Naive thymus-derived CD8-positive, alpha-beta T cell (primary cell): ENCODE results near the gene GAD2. TPM values are rescaled to one million over a fixed set of nuclear protein-coding genes. Genes with fewer than 3 reads are reported as not detected.

ENCODE experiments used
- ATAC-seq, 2 donors: fragments of 150-1000 bp; cut with Tn5 transposase in 1 of 2; sonication (Bioruptor Pico), chemical (Tn5 transposase) in 1 of 2; 1 replicate in 1 of 2; 2 replicates in 1 of 2; pipeline ENCODE4 v1.10.0; 2021; ENCODE audit warnings: mild to moderate bottlenecking in 2 of 2, moderate library complexity in 2 of 2
- POLR2A ChIA-PET: fragments of 350-600 bp; sonication (Branson Sonifier 250); formaldehyde crosslinking; loops from one replicate; lab custom pipeline; 2021; ENCODE audit warnings: antibody characterized with exemption; lab: Charles Lee
- DNase-seq, 10 donors: peaks; one replicate each; pipeline versions ENCODE4 v3.0.0 to v3.0.0-alpha.2; 2020 to 2022
- H3K27ac Mint-ChIP-seq, 10 donors: one replicate each; pipeline ENCODE4 v1.8.0; 2020 to 2022; ENCODE audit warnings: mild to moderate bottlenecking in 10 of 10, mixed read lengths in 10 of 10, moderate library complexity in 4 of 10, inconsistent platforms in 1 of 10
- H3K27me3 Mint-ChIP-seq, 5 donors: one replicate each; pipeline ENCODE4 v1.8.0; 2021 to 2022; ENCODE audit warnings: mixed read lengths in 5 of 5
- H3K36me3 Mint-ChIP-seq, 3 donors: one replicate each; pipeline ENCODE4 v1.8.0; 2020 to 2022; ENCODE audit warnings: mixed read lengths in 3 of 3, mild to moderate bottlenecking in 2 of 3, inconsistent platforms in 1 of 3
- H3K4me1 Mint-ChIP-seq, 4 donors: one replicate each; pipeline ENCODE4 v1.8.0; 2021 to 2022; ENCODE audit warnings: mixed read lengths in 4 of 4
- H3K4me3 Mint-ChIP-seq, 10 donors: one replicate each; pipeline ENCODE4 v1.8.0; 2020 to 2022; ENCODE audit warnings: mild to moderate bottlenecking in 10 of 10, mixed read lengths in 10 of 10, moderate library complexity in 6 of 10, inconsistent platforms in 1 of 10
- H3K9me3 Mint-ChIP-seq, 9 donors: one replicate each; pipeline ENCODE4 v1.8.0; 2020 to 2022; ENCODE audit warnings: mixed read lengths in 9 of 9, mild to moderate bottlenecking in 3 of 9, inconsistent platforms in 1 of 9, moderate library complexity in 1 of 9
- polyA plus RNA-seq, 3 donors: library from polyadenylated mRNA; unstranded; fragments of 300-500 nt; fragmentation: Illumina TruSeq; gene quantifications; one replicate each; pipeline ENCODE4 v1.2.3, GENCODE V29; 2021
- total RNA-seq, 8 experiments: library from RNA in 2 of 8; stranded (reverse) in 2 of 8; gene quantifications; one replicate each; pipeline ENCODE4 v1.2.3 and lab custom pipeline; 2021 to 2026

GAD2 gene
- total and polyA plus RNA-seq, 5 experiments from 2014 or later = not detected

DNA sequence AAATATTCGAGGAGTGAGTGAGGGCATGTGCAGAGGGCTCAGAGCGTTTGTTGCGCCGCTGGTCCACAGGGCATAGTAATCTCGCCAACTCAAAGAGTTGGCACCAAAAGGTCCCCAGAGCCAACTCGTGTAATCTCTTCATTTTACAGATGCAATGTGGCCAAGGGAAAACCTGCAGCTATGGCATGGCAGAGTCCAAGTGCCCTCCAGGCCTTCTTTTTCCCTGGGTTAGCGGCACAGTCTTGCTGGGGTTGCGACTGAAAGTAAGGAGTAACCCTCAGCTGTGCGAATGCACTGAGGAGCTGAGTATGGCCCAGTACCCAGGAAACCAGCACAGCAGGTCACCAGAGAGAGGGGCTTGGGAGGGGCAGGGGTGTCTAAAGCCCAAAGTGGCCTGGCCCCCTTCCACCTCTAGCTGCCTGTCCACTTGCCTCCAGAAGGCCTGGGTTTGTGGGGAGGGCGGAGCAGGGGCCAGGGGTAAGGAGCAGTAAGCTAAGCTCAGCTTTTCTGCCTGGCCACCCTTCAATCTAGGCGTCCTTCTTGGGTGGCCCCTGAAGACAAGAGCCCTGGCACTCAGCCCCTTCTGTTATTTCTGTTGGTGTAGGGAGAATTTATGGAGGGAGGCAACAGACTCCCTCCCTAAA, 3.3 kb upstream of the GAD2 start:
- no peaks in the 10 kb centered on the region for H3K9me3 Mint-ChIP-seq
- ATAC-seq (no peak), DNase-seq (no peak)
- H3K27me3 Mint-ChIP-seq = peaks cover 3 to 61% (median 43%) of the 10 kb centered on the region in 5 donors
- H3K4me3 Mint-ChIP-seq = no peak overlapping the region
- H3K36me3 Mint-ChIP-seq = peaks cover 0 to 2% (median under 1%) of the 10 kb centered on the region in 3 donors
- H3K4me1 Mint-ChIP-seq = peaks cover 9 to 50% (median 32%) of the 10 kb centered on the region in 4 donors
- no peak overlapping the region for H3K27ac Mint-ChIP-seq
- POLR2A ChIA-PET = no interaction called here

DNA sequence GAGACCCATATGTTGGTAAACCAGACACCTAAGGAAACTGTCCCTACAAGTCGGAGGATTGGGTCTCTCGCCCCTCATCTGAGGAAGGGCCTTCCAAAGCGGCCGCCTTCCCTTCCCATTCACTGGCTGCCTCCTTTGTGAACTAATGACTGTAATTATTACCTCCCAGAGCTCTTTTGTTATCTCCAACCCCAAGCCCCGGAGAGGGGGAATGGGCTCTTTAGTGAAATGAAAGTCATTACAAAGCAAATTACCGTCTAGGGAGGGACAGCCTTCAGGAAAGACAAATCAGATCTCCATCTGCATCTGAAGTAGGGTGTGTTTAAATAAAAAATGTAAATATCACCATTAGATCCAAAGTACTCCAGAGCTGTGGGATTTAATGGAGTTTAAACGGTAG, 2.6 kb upstream of the GAD2 start:
- Mint-ChIP-seq H3K36me3 (peaks cover 0 to 8% (median 2%) of the 10 kb centered on the region in 3 donors), H3K27me3 (peaks cover 10 to 68% (median 48%) of the 10 kb centered on the region in 5 donors), H3K9me3 (no peaks in the 10 kb centered on the region), H3K4me3 (peak overlapping the region in 2 of 10 donors; percentile 37 to 86), H3K27ac (no peak overlapping the region), H3K4me1 (peaks cover 11 to 55% (median 37%) of the 10 kb centered on the region in 4 donors)
- ATAC-seq (no peak), DNase-seq (no peak)
- POLR2A ChIA-PET = no interaction called here

DNA sequence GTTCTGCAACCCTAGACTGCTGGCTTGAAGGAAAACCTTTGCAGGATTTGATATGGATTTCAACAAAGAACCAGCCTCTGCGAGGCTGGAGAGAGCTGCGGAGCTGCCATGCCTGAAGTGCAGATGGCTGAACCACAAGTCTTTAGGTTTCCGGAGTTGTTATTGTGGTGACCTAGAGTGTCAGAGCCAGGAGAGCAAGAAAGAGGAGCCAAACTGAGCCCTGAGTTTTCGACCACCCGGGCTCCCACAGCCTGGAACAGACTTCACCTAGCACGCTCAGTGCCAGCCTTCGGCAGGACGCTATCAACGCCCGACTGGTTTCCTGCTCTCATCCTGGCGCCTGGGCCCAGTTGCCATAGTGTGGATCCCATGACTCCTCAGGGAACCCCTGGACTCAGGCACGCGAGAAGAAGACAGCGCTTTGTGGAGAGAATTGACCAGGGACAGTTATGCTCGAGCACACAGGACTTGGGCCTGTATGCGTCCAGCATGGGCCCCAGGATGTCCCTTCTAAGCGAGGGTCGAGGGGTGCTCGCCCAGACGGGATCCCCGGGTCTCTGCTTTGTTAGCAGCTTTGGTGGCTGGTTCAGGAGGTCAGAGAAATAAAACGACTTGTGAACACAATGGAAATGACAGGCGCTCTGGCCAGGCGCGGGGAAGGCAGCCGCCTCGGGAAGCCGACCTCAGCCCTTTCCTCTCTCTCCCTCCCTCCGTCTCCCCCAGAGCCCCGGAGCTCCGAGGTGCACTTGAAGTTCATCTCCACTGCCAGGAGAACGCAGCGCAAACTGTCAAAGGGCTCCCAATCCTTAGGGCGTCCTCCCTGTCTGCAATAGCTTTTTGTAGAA, 1.8 kb upstream of the GAD2 start:
- H3K27ac Mint-ChIP-seq = no peak overlapping the region
- peaks cover 11 to 55% (median 37%) of the 10 kb centered on the region in 4 donors for H3K4me1 Mint-ChIP-seq
- peak overlapping the region; percentile 65 to 86 (median 80) for H3K4me3 Mint-ChIP-seq
- no peak for DNase-seq
- peaks cover 0 to 2% (median 0%) of the 10 kb centered on the region in 9 donors for H3K9me3 Mint-ChIP-seq
- H3K36me3 Mint-ChIP-seq = peaks cover 0 to 8% (median 2%) of the 10 kb centered on the region in 3 donors
- no peak for ATAC-seq
- peaks cover 18 to 74% (median 54%) of the 10 kb centered on the region in 5 donors for H3K27me3 Mint-ChIP-seq
- POLR2A ChIA-PET = no interaction called here

DNA sequence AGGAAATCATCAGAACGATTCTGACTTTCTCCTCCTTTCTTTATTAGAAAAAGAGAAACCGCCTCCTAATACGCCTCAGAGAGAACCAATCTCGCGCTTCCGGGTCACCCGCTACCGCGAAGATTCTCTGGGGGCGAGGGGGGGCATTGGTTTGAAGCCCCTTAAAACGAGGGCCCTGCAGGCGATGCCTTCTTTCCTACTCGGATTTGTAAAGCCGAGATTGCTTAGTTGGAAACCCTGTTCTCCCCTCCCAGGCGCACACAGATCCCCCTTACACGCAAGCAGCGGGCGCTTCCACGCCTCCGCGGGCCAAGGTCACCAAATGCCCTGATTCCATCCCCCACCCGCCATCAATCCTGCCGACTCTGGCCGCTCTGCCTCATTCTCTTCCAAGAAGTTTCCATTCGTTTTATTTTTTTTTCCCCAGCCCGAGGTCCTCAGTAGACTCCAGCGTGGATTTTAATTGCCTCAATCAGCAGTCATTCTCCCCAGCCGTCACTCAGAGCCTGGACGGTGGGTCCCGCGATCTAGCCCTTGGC, 1.1 kb upstream of the GAD2 start:
- Mint-ChIP-seq H3K9me3 (peaks cover 0 to 2% (median 0%) of the 10 kb centered on the region in 9 donors), H3K27ac (no peak overlapping the region), H3K27me3 (peaks cover 25 to 80% (median 57%) of the 10 kb centered on the region in 5 donors), H3K36me3 (peaks cover 0 to 8% (median 2%) of the 10 kb centered on the region in 3 donors), H3K4me3 (peak overlapping the region; percentile 65 to 86 (median 80)), H3K4me1 (peaks cover 11 to 55% (median 37%) of the 10 kb centered on the region in 4 donors)
- ATAC-seq (no peak), DNase-seq (no peak)
- POLR2A ChIA-PET = no interaction called here

DNA sequence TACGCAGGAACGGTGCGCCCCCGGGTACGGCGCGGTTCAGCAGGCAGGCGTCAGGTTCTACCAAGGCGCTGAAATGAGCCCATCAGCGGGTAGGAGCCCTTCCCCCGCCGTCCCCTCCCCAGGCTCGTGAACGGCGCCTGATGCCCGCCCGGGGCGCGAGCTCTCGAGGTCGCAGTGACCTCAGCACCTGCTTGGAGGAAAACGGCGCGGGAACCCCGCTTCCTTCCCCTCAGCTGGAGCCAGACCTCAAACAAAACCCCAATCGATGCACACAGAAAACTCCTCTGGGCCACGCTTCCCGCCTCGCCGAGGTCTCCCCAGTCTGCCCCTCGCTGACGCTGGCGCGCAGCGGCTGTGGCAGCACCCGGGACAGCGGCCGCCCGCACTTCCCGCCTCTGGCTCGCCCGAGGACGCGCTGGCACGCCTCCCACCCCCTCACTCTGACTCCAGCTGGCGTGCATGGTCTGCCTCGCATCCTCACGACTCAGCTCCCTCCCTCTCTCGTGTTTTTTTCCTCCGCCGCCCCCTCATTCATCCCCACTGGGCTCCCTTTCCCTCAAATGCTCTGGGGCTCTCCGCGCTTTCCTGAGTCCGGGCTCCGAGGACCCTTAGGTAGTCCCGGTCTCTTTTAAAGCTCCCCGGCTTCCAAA, 514 bp upstream of the GAD2 start:
- H3K4me1 Mint-ChIP-seq = peaks cover 11 to 55% (median 37%) of the 10 kb centered on the region in 4 donors
- H3K27ac Mint-ChIP-seq = peak overlapping the region in 1 of 10 donors; percentile 59
- DNase-seq (peak in 2 of 10 donors; percentile 23 to 24), ATAC-seq (peak; percentile 41 to 71)
- peaks cover 31 to 84% (median 58%) of the 10 kb centered on the region in 5 donors for H3K27me3 Mint-ChIP-seq
- POLR2A ChIA-PET = no interaction called here
- H3K4me3 Mint-ChIP-seq = peak overlapping the region; percentile 52 to 86 (median 80)
- H3K9me3 Mint-ChIP-seq = peaks cover 0 to 2% (median 0%) of the 10 kb centered on the region in 9 donors
- peaks cover 0 to 8% (median 2%) of the 10 kb centered on the region in 3 donors for H3K36me3 Mint-ChIP-seq

DNA sequence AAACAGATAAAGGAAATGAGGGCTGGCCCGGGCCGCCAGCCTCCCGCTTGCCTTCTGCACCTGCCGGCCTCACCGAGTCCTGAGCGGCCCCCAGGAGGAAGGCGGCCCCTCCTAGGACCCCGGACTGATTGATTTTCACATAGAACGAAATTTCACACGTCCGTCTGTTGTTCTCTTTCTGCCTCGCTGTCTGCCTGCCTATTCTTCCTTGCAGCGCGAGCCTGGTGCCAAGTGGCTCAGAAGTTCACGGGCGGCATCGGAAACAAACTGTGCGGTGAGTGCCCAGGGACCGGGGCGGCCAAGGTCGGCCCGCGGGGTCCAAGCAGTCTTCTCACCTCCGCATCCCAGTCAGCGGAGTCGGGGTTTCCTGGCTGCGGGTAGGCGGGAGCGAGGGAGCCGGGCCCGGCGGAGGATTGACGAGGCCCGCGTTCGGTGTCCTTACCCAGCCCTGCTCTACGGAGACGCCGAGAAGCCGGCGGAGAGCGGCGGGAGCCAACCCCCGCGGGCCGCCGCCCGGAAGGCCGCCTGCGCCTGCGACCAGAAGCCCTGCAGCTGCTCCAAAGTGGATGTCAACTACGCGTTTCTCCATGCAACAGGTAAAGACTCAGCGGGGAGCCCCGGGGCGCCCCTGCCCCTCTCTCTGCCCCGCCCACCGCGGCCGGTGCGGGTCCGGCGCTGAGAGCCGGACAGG, 967 bp downstream of the GAD2 start:
- Mint-ChIP-seq H3K27ac (no peak overlapping the region), H3K36me3 (peaks cover 0 to 8% (median 2%) of the 10 kb centered on the region in 3 donors)

DNA sequence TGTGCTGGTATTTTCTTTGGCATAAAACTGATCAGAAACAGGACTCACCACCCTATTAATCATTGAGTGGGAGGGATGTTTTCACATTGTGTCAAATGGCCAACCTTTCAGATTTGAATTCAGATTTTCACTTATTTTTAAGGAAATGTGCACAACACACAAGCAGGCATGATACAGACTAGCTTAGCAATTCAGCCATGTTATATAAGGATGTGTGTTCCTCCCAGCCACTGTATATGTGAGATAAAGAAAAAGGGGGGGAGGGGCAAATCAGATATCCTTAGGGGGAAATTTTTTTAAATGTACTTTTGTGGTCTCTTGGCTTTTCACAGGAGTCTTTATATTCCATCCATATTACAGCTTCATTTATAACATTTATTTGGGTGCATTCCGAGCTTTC, 3.1 kb downstream of the GAD2 start:
- peaks cover 11 to 38% (median 30%) of the 10 kb centered on the region in 4 donors for H3K4me1 Mint-ChIP-seq
- POLR2A ChIA-PET = no interaction called here
- H3K36me3 Mint-ChIP-seq = peaks cover 0 to 8% (median 2%) of the 10 kb centered on the region in 3 donors
- no peak overlapping the region for H3K27ac Mint-ChIP-seq
- no peak for ATAC-seq
- H3K27me3 Mint-ChIP-seq = peaks cover 51 to 82% (median 67%) of the 10 kb centered on the region in 5 donors
- H3K9me3 Mint-ChIP-seq = peaks cover 0 to 4% (median 0%) of the 10 kb centered on the region in 9 donors
- no peak for DNase-seq
- no peak overlapping the region for H3K4me3 Mint-ChIP-seq

More for the DNA sequence above, 967 bp downstream of the GAD2 start:
- H3K27me3 Mint-ChIP-seq = peaks cover 46 to 87% (median 69%) of the 10 kb centered on the region in 5 donors
- H3K9me3 Mint-ChIP-seq = peaks cover 0 to 4% (median 0%) of the 10 kb centered on the region in 9 donors
- POLR2A ChIA-PET = no interaction called here
- ATAC-seq (no peak), DNase-seq (no peak)
- H3K4me3 Mint-ChIP-seq = peak overlapping the region in 9 of 10 donors; percentile 24 to 82 (median 58)
- H3K4me1 Mint-ChIP-seq = peaks cover 11 to 46% (median 35%) of the 10 kb centered on the region in 4 donors

DNA sequence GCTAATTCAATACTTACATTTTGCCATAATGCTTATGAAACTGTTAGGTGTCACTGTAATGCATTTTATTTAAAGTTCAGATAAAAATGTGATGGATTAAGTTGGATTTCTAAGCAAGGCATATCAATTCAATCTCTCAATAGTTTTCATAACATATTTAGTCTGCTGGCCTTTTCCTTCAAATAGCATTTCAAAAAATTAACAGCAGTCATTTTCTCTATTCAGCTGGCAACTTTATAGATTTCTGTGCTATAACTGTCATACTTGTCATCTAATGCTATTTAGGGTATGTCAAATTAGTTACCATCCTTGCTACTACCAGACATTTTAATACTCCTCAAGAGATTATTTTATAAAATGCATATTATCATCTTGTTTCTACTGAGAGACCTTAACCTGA, 4.3 kb downstream of the GAD2 start:
- DNase-seq (no peak), ATAC-seq (no peak)
- POLR2A ChIA-PET = no interaction called here
- H3K4me3 Mint-ChIP-seq = no peak overlapping the region
- H3K27me3 Mint-ChIP-seq = peaks cover 47 to 79% (median 74%) of the 10 kb centered on the region in 5 donors
- peaks cover 0 to 8% (median 0%) of the 10 kb centered on the region in 3 donors for H3K36me3 Mint-ChIP-seq
- no peak overlapping the region for H3K27ac Mint-ChIP-seq
- H3K4me1 Mint-ChIP-seq = peaks cover 6 to 26% (median 20%) of the 10 kb centered on the region in 4 donors
- H3K9me3 Mint-ChIP-seq = peaks cover 0 to 4% (median 0%) of the 10 kb centered on the region in 9 donors

DNA sequence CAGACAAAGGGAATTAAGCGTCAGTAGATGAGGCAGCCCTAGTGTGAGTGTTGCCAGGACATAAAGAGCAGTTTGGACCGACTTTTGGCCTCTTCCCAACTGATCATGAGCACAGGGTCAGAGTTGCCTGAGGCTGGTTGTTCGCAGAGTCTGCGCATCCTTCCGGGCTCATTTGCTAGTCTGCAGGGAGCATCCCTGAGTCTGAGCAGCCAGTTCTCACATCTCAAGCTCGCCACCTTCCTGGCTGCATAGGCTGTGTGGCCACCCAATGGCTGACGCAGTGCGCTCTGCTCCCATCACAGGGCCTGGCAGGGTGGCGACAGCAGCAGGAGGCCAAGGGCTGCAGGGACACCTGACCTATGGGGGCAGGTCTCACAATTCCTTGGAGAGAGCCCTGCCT, 5.0 kb downstream of the GAD2 start:
- no peak overlapping the region for H3K4me3 Mint-ChIP-seq
- H3K36me3 Mint-ChIP-seq = peaks cover 0 to 8% (median 0%) of the 10 kb centered on the region in 3 donors
- DNase-seq = no peak
- peaks cover 0 to 4% (median 0%) of the 10 kb centered on the region in 9 donors for H3K9me3 Mint-ChIP-seq
- H3K27me3 Mint-ChIP-seq = peaks cover 49 to 78% (median 72%) of the 10 kb centered on the region in 5 donors
- no peak for ATAC-seq
- H3K27ac Mint-ChIP-seq = no peak overlapping the region
- peaks cover 4 to 19% (median 16%) of the 10 kb centered on the region in 4 donors for H3K4me1 Mint-ChIP-seq
- POLR2A ChIA-PET = no interaction called here

DNA sequence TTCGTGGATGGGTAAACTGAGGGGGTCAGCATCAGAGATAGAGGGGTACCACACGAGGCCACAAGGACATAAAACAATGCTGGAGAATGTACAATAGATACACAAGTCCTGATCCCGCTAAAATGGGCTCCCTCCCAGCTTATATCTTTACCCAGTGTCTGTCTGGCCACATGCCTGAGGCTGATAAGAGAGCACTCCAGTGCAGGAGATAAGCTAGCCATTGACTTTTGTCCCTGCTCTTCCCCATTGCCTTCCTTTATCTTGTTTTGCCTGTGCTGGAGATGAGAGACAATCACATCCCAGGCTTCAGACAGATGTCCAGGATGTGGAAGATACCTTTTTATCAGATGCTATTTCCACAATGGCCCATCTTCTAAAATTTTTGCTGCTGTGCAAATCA, 6.0 kb downstream of the GAD2 start:
- Mint-ChIP-seq H3K4me3 (no peak overlapping the region), H3K27ac (no peak overlapping the region), H3K27me3 (peaks cover 51 to 78% (median 65%) of the 10 kb centered on the region in 5 donors), H3K9me3 (peaks cover 0 to 4% (median 0%) of the 10 kb centered on the region in 9 donors), H3K36me3 (peaks cover 0 to 8% (median 0%) of the 10 kb centered on the region in 3 donors), H3K4me1 (peaks cover 2 to 9% (median 6%) of the 10 kb centered on the region in 4 donors)
- POLR2A ChIA-PET = no interaction called here
- ATAC-seq (no peak), DNase-seq (no peak)

DNA sequence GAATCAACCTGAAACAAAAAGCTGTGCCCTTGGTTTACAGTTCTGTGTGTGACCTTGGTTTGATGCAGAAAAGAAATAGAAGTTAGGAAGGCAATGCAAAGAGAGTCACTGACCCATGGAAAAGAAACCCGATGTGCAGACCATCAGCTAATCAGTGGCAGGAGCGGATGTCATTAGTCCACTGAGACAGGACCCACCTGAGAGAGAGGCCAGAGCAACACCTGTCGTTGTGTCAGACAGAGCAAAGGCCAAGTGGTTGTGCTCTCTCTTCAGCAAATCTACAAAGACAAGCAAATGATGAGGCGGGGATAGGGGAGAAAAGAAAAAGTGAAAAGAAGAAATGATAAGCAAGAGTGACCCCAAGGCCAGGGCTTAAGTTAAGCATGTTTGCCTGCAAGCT, 8.7 kb downstream of the GAD2 start:
- H3K36me3 Mint-ChIP-seq = no peaks in the 10 kb centered on the region
- peaks cover 38 to 58% (median 54%) of the 10 kb centered on the region in 5 donors for H3K27me3 Mint-ChIP-seq
- H3K4me3 Mint-ChIP-seq = peak overlapping the region in 1 of 10 donors; percentile 1
- no peak overlapping the region for H3K27ac Mint-ChIP-seq
- DNase-seq = no peak
- H3K9me3 Mint-ChIP-seq = peaks cover 0 to 4% (median 0%) of the 10 kb centered on the region in 9 donors
- H3K4me1 Mint-ChIP-seq = no peaks in the 10 kb centered on the region
- ATAC-seq = no peak
- POLR2A ChIA-PET = no interaction called here
